Posterior vena cava (tissue), 2 donors: ENCODE results near the gene TCF19. TPM values are rescaled to one million over a fixed set of nuclear protein-coding genes. Genes with fewer than 3 reads are reported as not detected.
"Not testable (repeated sequence)": the region's sequence is repeated elsewhere in the genome, so short reads cannot be mapped to it uniquely, and the experiment has no call there.

Source experiments
- DNase-seq: peaks from one replicate; pipeline ENCODE4 v3.0.0-alpha.2; 2020; ENCODE audit warnings: low spot score
- intact Hi-C, 2 donors: fragments of 100-400 bp; cut with DNase I; formaldehyde crosslinking; loops; one replicate each; pipeline versions ENCODE4 v1.14.1 to v1.14.2; 2022 to 2023
- total RNA-seq, 2 donors: library from RNA; stranded (reverse); fragmentation: NEBNext Ultra II Directional; extraction: Animal tissue kit (Norgen Biotek cat#: 25700); gene quantifications; one replicate each; pipeline ENCODE4 v1.2.1, GENCODE V29; 2021
- donor health status: DM: yes; HTN: yes; CAD: no.
- donor health status: DM: yes; HTN: yes; CAD: no.

TCF19 gene
- total RNA-seq, 2 donors from 2014 or later = 3.0 to 4.8 TPM

GRCh38 chr6:31154436-31154835 lies 4.0 kb upstream of the TCF19 start:
- DNase-seq = no peak
- intact Hi-C loops = no loop called here

GRCh38 chr6:31156641-31157040 lies 1.7 kb upstream of the TCF19 start:
- DNase-seq = no peak
- intact Hi-C loops = no loop called here

- intact Hi-C loops = no loop called here
- no peak for DNase-seq
Observed at GRCh38 chr6:31157513-31158139, 763 bp upstream of the TCF19 start, which contains the start of gene CCHCR1. Gene CCHCR1, minus strand, starts transcription at chr6:31157802. Its CDS starts 202 bp downstream, at chr6:31157600.

GRCh38 chr6:31158863-31159855 lies 770 bp downstream of the TCF19 start:
- DNase-seq = no peak
- intact Hi-C loops = no loop called here

- intact Hi-C loops = loop anchor here in 1 of 2 donors (1.0 kb wide), 1 partner anchor 24 kb away; no protein-coding TSS in a partner anchor
- DNase-seq = peak; percentile 70
Observed at GRCh38 chr6:31161216-31162126, 3.1 kb downstream of the TCF19 start.

GRCh38 chr6:31162463-31163165 lies 4.2 kb downstream of the TCF19 start:
- intact Hi-C loops = loop anchor here in 1 of 2 donors (1.0 kb wide), 1 partner anchor 23 kb away; no protein-coding TSS in a partner anchor
- peak; percentile 64 for DNase-seq

- intact Hi-C loops = no loop called here
- no peak for DNase-seq
Observed at GRCh38 chr6:31163922-31164321, 5.5 kb downstream of the TCF19 start.

- DNase-seq, intact Hi-C loops: not testable (repeated sequence)
Observed at GRCh38 chr6:31164475-31165063, 6.2 kb downstream of the TCF19 start.

GRCh38 chr6:31165064-31165832 lies 6.9 kb downstream of the TCF19 start:
- peak; percentile 45 for DNase-seq
- intact Hi-C loops = not testable (repeated sequence)

- intact Hi-C loops = no loop called here
- no peak for DNase-seq
Observed at GRCh38 chr6:31165986-31166385, 7.6 kb downstream of the TCF19 start.

GRCh38 chr6:31168606-31169005 lies 10.2 kb downstream of the TCF19 start:
- DNase-seq = no peak
- intact Hi-C loops = no loop called here

- DNase-seq = no peak
- intact Hi-C loops = no loop called here
Observed at GRCh38 chr6:31169123-31169857, 10.9 kb downstream of the TCF19 start.

GRCh38 chr6:31169858-31170599 lies 11.6 kb downstream of the TCF19 start:
- DNase-seq, intact Hi-C loops: not testable (repeated sequence)

- intact Hi-C loops = no loop called here
- DNase-seq = no peak
Observed at GRCh38 chr6:31170600-31170881, 12.2 kb downstream of the TCF19 start, which contains the start of gene POU5F1. Gene POU5F1, minus strand, starts transcription at chr6:31170682. Its CDS starts 62 bp downstream, at chr6:31170620.

GRCh38 chr6:31170987-31171671 lies 12.7 kb downstream of the TCF19 start:
- DNase-seq = no peak
- intact Hi-C loops = no loop called here
